ENCODE data around the gene TUFT1. TPM values are rescaled to one million over a fixed set of nuclear protein-coding genes. Genes with fewer than 3 reads are reported as not detected.

Gene TUFT1
- total and polyA plus RNA-seq, 2 donors (not counting 1 experiment from before 2014, with no cell fraction given): 0.82 to 2.2 TPM

DNA sequence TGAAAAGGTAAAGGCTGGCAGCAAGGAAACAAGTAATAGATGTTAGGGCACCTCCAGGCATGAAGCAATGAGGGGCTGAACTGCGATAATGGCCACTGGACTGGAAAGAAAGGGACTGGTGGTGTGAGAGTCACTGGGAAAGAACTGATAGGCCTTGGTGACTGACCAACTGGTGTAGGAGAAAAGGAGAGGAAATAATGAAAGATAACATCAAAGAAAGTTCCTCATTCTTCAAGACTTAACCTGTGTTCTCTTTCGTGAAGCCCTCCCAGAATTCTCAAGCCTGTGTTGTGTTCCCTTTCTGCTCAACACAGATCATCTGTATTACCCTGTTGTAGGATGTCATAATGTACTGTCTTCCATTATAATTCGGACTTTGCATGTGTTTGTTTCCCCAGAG, 50.9 kb downstream of the TUFT1 start:
- Histone ChIP-seq H3K36me3 (replicated peaks in 1 of 2; ENCODE audit: control extremely low read depth in 1 of 2, control insufficient read depth in 1 of 2, extremely low read depth in 1 of 2, insufficient read depth in 2 of 2, low read length in 1 of 2) (no peaks in the 10 kb centered on the region), H3K9ac (ENCODE audit: low read length) (no peak overlapping the region), H3K27me3 (replicated peaks in 1 of 4; ENCODE audit: control extremely low read depth in 1 of 4, control insufficient read depth in 3 of 4, insufficient read depth in 4 of 4, low read length in 3 of 4) (peaks cover 0 to 3% (median 0%) of the 10 kb centered on the region in 4 experiments), H3K9me3 (ENCODE audit: control extremely low read depth in 1 of 3, control insufficient read depth in 2 of 3, insufficient read depth in 1 of 3, low read length in 2 of 3) (peaks cover 3 to 6% (median 3%) of the 10 kb centered on the region in 3 donors), H2AFZ (ENCODE audit: insufficient read depth, low read depth, low read length, poor library complexity, severe bottlenecking) (no peak overlapping the region), H4K20me1 (ENCODE audit: control insufficient read depth, insufficient read depth, low read length, poor library complexity, severe bottlenecking) (no peaks in the 10 kb centered on the region), H3K27ac (ENCODE audit: low read length in 2 of 2) (no peak overlapping the region), H3K4me3 (ENCODE audit: control extremely low read depth in 1 of 5, extremely low read depth in 1 of 5, insufficient read depth in 1 of 5, low read depth in 2 of 5, low read length in 4 of 5) (no peak overlapping the region), H3K4me1 (ENCODE audit: control insufficient read depth in 2 of 2, insufficient read depth in 2 of 2, low read length in 2 of 2) (peaks cover 7 to 9% of the 10 kb centered on the region in 2 donors), H3K4me2 (replicated peaks; ENCODE audit: low read depth, low read length, poor library complexity, severe bottlenecking) (no peak overlapping the region), H3K79me2 (ENCODE audit: control insufficient read depth, insufficient read depth, low read length) (no peaks in the 10 kb centered on the region)
- WGBS (ENCODE audit: insufficient coverage): 70% methylated on average over 2 of the region's 3 CpGs
- peaks cover 9% of the 10 kb centered on the region for H3K4me1 Mint-ChIP-seq
- peaks cover 7% of the 10 kb centered on the region for H3K9me3 Mint-ChIP-seq (ENCODE audit: insufficient read depth)
- H3K4me3 Mint-ChIP-seq: no peak overlapping the region
- DNase-seq (no peak), ATAC-seq (ENCODE audit: low read depth) (no peak)
- TF ChIP-seq CTCF (IDR thresholded peaks at IDR 0.05) (no peak), EZH2 (IDR thresholded peaks at IDR 0.05; ENCODE audit: borderline replicate concordance, insufficient read depth, low read depth, low read length, poor library complexity, severe bottlenecking) (no peak)
- ChIA-PET POLR2A (no interaction called here), CTCF (interaction anchor here (0.7 kb wide), 1 partner anchor 27 kb away, joined by 3 read pairs; no protein-coding TSS in a partner anchor)
- intact Hi-C loops (cut with micrococcal nuclease): no loop called here
- peaks cover 14% of the 10 kb centered on the region for H3K27me3 Mint-ChIP-seq
- H3K27ac Mint-ChIP-seq: no peak overlapping the region

DNA sequence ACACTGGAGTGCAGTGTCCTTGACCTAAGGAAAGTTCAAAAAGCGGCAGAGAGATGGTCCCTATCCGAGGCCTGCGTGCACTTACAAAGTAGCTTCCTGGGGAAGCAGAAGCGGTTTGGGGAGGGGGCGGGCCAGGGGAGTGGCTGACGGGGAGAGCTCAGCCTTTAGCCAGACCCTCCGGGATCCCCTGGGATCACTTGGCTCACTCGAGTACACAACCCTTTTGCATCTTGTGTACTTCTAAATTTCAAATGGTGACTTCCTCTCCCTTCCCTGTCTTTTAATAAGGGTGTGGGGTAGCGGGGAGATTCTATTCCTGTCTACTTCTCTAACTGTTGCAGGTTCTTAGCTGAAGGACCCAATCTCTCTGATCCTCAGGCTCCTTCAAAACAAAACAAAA, 53.6 kb downstream of the TUFT1 start:
- peak overlapping the region; percentile 75 for H3K4me2 ChIP-seq (replicated peaks; ENCODE audit: low read depth, low read length, poor library complexity, severe bottlenecking)
- CTCF ChIA-PET: interaction anchor here (0.6 to 3.8 kb wide), 30 partner anchors 10 to 410 kb away, joined by 3 to 14 read pairs (median 4); partner anchors contain the start of genes C2CD4D and SNX27
- WGBS (ENCODE audit: insufficient coverage): 10% methylated on average over 6 of the region's 9 CpGs
- H3K27ac Mint-ChIP-seq: peak overlapping the region; percentile 0
- peaks cover 7% of the 10 kb centered on the region for H3K9me3 Mint-ChIP-seq (ENCODE audit: insufficient read depth)
- no peaks in the 10 kb centered on the region for H4K20me1 ChIP-seq (ENCODE audit: control insufficient read depth, insufficient read depth, low read length, poor library complexity, severe bottlenecking)
- intact Hi-C loops (cut with micrococcal nuclease): loop anchor here (1.0 kb wide), 4 partner anchors 142 to 402 kb away; no protein-coding TSS in a partner anchor
- no peaks in the 10 kb centered on the region for H3K79me2 ChIP-seq (ENCODE audit: control insufficient read depth, insufficient read depth, low read length)
- DNase-seq (no peak), ATAC-seq (ENCODE audit: low read depth) (peak; percentile 37)
- peaks cover 7 to 9% of the 10 kb centered on the region in 2 donors for H3K4me1 ChIP-seq (ENCODE audit: control insufficient read depth in 2 of 2, insufficient read depth in 2 of 2, low read length in 2 of 2)
- H3K36me3 ChIP-seq (replicated peaks in 1 of 2; ENCODE audit: control extremely low read depth in 1 of 2, control insufficient read depth in 1 of 2, extremely low read depth in 1 of 2, insufficient read depth in 2 of 2, low read length in 1 of 2): no peaks in the 10 kb centered on the region
- H3K4me3 ChIP-seq (ENCODE audit: control extremely low read depth in 1 of 5, extremely low read depth in 1 of 5, insufficient read depth in 1 of 5, low read depth in 2 of 5, low read length in 4 of 5): peak overlapping the region in 4 of 5 experiments; percentile 21 to 41 (median 30)
- TF ChIP-seq CTCF (IDR thresholded peaks at IDR 0.05) (no peak), EZH2 (IDR thresholded peaks at IDR 0.05; ENCODE audit: borderline replicate concordance, insufficient read depth, low read depth, low read length, poor library complexity, severe bottlenecking) (no peak)
- peak overlapping the region; percentile 84 for H2AFZ ChIP-seq (ENCODE audit: insufficient read depth, low read depth, low read length, poor library complexity, severe bottlenecking)
- peaks cover 0 to 3% (median 0%) of the 10 kb centered on the region in 4 experiments for H3K27me3 ChIP-seq (replicated peaks in 1 of 4; ENCODE audit: control extremely low read depth in 1 of 4, control insufficient read depth in 3 of 4, insufficient read depth in 4 of 4, low read length in 3 of 4)
- H3K27ac ChIP-seq (ENCODE audit: low read length in 2 of 2): no peak overlapping the region
- peaks cover 9% of the 10 kb centered on the region for H3K4me1 Mint-ChIP-seq
- peak overlapping the region; percentile 71 for H3K4me3 Mint-ChIP-seq
- H3K27me3 Mint-ChIP-seq: peaks cover 14% of the 10 kb centered on the region
- H3K9ac ChIP-seq (ENCODE audit: low read length): peak overlapping the region; percentile 48
- POLR2A ChIA-PET: no interaction called here
- H3K9me3 ChIP-seq (ENCODE audit: control extremely low read depth in 1 of 3, control insufficient read depth in 2 of 3, insufficient read depth in 1 of 3, low read length in 2 of 3): peaks cover 3 to 6% (median 3%) of the 10 kb centered on the region in 3 donors

Data from B cell (primary cell).